Vagina (tissue), 2 donors: Measurements from ENCODE around the gene FCHSD2. TPM values are rescaled to one million over a fixed set of nuclear protein-coding genes. Genes with fewer than 3 reads are reported as not detected.
"Not testable (repeated sequence)": the region's sequence is repeated elsewhere in the genome, so short reads cannot be mapped to it uniquely, and the experiment has no call there.

Source experiments
- DNase-seq, 2 donors: peaks; one replicate each; pipeline ENCODE4 v3.0.0-alpha.2; 2017; ENCODE audit errors: extremely low spot score in 2 of 2
- H3K27ac ChIP-seq: fragments of 200-600 bp; sonication (generic); one replicate; pipeline ENCODE4 v1.5.1; 2019
- H3K27me3 ChIP-seq: fragments of 200-600 bp; sonication (generic); one replicate; pipeline ENCODE4 v1.5.1; 2019
- H3K36me3 ChIP-seq, 2 donors: fragments of 200-600 bp; sonication (generic); one replicate each; pipeline ENCODE4 v1.5.1; 2017 to 2019
- H3K4me1 ChIP-seq: fragments of 200-600 bp; sonication (generic); one replicate; pipeline ENCODE4 v1.5.1; 2019
- H3K4me3 ChIP-seq, 2 donors: fragments of 200-600 bp; sonication (generic); 1 replicate in 1 of 2; 2 replicates in 1 of 2; pipeline ENCODE4 v1.5.1; 2016 to 2019
- H3K9me3 ChIP-seq: fragments of 200-600 bp; sonication (generic); one replicate; pipeline ENCODE4 v1.5.1; 2019
- CTCF ChIP-seq, 3 experiments: fragments of 450-650 bp in 2 of 3; fragments of 200-600 bp in 1 of 3; sonication (generic) in 1 of 3; IDR thresholded peaks; one replicate each; pipeline ENCODE4 v1.5.1; 2017 to 2019; ENCODE audit warnings: antibody characterized with exemption in 3 of 3, mild to moderate bottlenecking in 2 of 3, moderate library complexity in 2 of 3
- POLR2A ChIP-seq, 2 donors: fragments of 450-650 bp; IDR thresholded peaks; one replicate each; pipeline ENCODE4 v1.6.1; 2017; ENCODE audit warnings: antibody characterized with exemption in 2 of 2, mild to moderate bottlenecking in 2 of 2, moderate library complexity in 2 of 2
- POLR2AphosphoS5 ChIP-seq, 2 donors: sonication (generic); formaldehyde crosslinking; IDR thresholded peaks; one replicate each; pipeline ENCODE4 v1.9.0; 2017; ENCODE audit warnings: antibody characterized with exemption in 2 of 2, mild to moderate bottlenecking in 2 of 2, low read depth in 1 of 2; ENCODE audit not compliant: insufficient read depth in 1 of 2
- intact Hi-C: fragments of 100-400 bp; cut with DNase I; formaldehyde crosslinking; loops from one replicate; pipeline ENCODE4 v1.15.1; 2023
- total RNA-seq: library from RNA; depleted of rRNA; stranded (reverse); fragments of >200 nt; gene quantifications from one replicate; pipeline ENCODE4 v1.2.3, GENCODE V29; 2016

FCHSD2 gene
- total RNA-seq, 1 donor from 2014 or later = 15.7 TPM

- intact Hi-C loops = no loop called here
- H3K4me3 ChIP-seq = no peak overlapping the region
- no peaks in the 10 kb centered on the region for H3K9me3 ChIP-seq
- TF ChIP-seq POLR2AphosphoS5 (IDR thresholded peaks at IDR 0.05; ENCODE audit: insufficient read depth in 1 of 2, low read depth in 1 of 2) (no peak), POLR2A (IDR thresholded peaks at IDR 0.05) (no peak), CTCF (IDR thresholded peaks at IDR 0.05) (peak in 2 of 3 experiments; percentile 11 to 39)
- DNase-seq = no peak
- no peaks in the 10 kb centered on the region for H3K4me1 ChIP-seq
- no peaks in the 10 kb centered on the region for H3K27me3 ChIP-seq
- no peaks in the 10 kb centered on the region for H3K36me3 ChIP-seq
- no peak overlapping the region for H3K27ac ChIP-seq
Observed at GRCh38 chr11:72924568-72925190, 217.4 kb downstream of the FCHSD2 start.

GRCh38 chr11:72921028-72921716 is 220.9 kb downstream of the FCHSD2 start:
- Histone ChIP-seq H3K27me3 (no peaks in the 10 kb centered on the region), H3K4me3 (no peak overlapping the region), H3K27ac (no peak overlapping the region), H3K4me1 (no peaks in the 10 kb centered on the region), H3K9me3 (no peaks in the 10 kb centered on the region), H3K36me3 (no peaks in the 10 kb centered on the region)
- no peak for TF ChIP-seq CTCF (IDR thresholded peaks at IDR 0.05)
- no peak for TF ChIP-seq POLR2A (IDR thresholded peaks at IDR 0.05)
- TF ChIP-seq POLR2AphosphoS5 (IDR thresholded peaks at IDR 0.05; ENCODE audit: insufficient read depth in 1 of 2, low read depth in 1 of 2) = no peak
- intact Hi-C loops = no loop called here
- DNase-seq = no peak

GRCh38 chr11:72920001-72920400 is 222.1 kb downstream of the FCHSD2 start:
- H3K4me3 ChIP-seq = no peak overlapping the region
- TF ChIP-seq POLR2A (IDR thresholded peaks at IDR 0.05) = no peak
- TF ChIP-seq CTCF (IDR thresholded peaks at IDR 0.05) = no peak
- no peak for TF ChIP-seq POLR2AphosphoS5 (IDR thresholded peaks at IDR 0.05; ENCODE audit: insufficient read depth in 1 of 2, low read depth in 1 of 2)
- no peaks in the 10 kb centered on the region for H3K4me1 ChIP-seq
- no peaks in the 10 kb centered on the region for H3K9me3 ChIP-seq
- H3K27me3 ChIP-seq = no peaks in the 10 kb centered on the region
- intact Hi-C loops = no loop called here
- H3K27ac ChIP-seq = no peak overlapping the region
- H3K36me3 ChIP-seq = no peaks in the 10 kb centered on the region
- DNase-seq = no peak

- intact Hi-C loops = no loop called here
- no peaks in the 10 kb centered on the region for H3K27me3 ChIP-seq
- H3K27ac ChIP-seq = no peak overlapping the region
- DNase-seq = no peak
- no peak overlapping the region for H3K4me3 ChIP-seq
- H3K9me3 ChIP-seq = no peaks in the 10 kb centered on the region
- no peaks in the 10 kb centered on the region for H3K4me1 ChIP-seq
- no peak for TF ChIP-seq CTCF (IDR thresholded peaks at IDR 0.05)
- no peak for TF ChIP-seq POLR2AphosphoS5 (IDR thresholded peaks at IDR 0.05; ENCODE audit: insufficient read depth in 1 of 2, low read depth in 1 of 2)
- no peak for TF ChIP-seq POLR2A (IDR thresholded peaks at IDR 0.05)
- H3K36me3 ChIP-seq = no peaks in the 10 kb centered on the region
Observed at GRCh38 chr11:72918851-72919250, 223.3 kb downstream of the FCHSD2 start.

- no peak for DNase-seq
- intact Hi-C loops = no loop called here
- H3K27me3 ChIP-seq = no peaks in the 10 kb centered on the region
- H3K4me1 ChIP-seq = no peaks in the 10 kb centered on the region
- TF ChIP-seq POLR2A (IDR thresholded peaks at IDR 0.05) (no peak), POLR2AphosphoS5 (IDR thresholded peaks at IDR 0.05; ENCODE audit: insufficient read depth in 1 of 2, low read depth in 1 of 2) (no peak), CTCF (IDR thresholded peaks at IDR 0.05) (no peak)
- H3K27ac ChIP-seq = no peak overlapping the region
- no peaks in the 10 kb centered on the region for H3K9me3 ChIP-seq
- H3K36me3 ChIP-seq = no peaks in the 10 kb centered on the region
- H3K4me3 ChIP-seq = no peak overlapping the region
Observed at GRCh38 chr11:72912253-72912652, 229.9 kb downstream of the FCHSD2 start.

- DNase-seq, H3K9me3 ChIP-seq, H3K27me3 ChIP-seq, H3K4me3 ChIP-seq, intact Hi-C loops, H3K4me1 ChIP-seq, H3K27ac ChIP-seq, H3K36me3 ChIP-seq: not testable (repeated sequence)
Observed at GRCh38 chr11:72909558-72910388, 232.3 kb downstream of the FCHSD2 start.
